ENCODE results near the gene GRID1.
A peak's percentile ranks its signal among the peaks of the same experiment; 100 is the strongest.

The GRID1 gene

GRCh38 chr10:86357041-86357440 lies 9.6 kb downstream of the GRID1 start:
- FAIRE-seq (no peak), DNase-seq (ENCODE audit: insufficient read length, low spot score) (no peak)
- TF ChIP-seq POU2F2 (IDR thresholded peaks at IDR 0.05; ENCODE audit: low read depth, low read length) (no peak), POLR2AphosphoS5 (IDR thresholded peaks at IDR 0.05; ENCODE audit: low read depth, low read length) (no peak), POLR2A (IDR thresholded peaks at IDR 0.05; ENCODE audit: low read depth, low read length) (no peak), PAX5 (IDR thresholded peaks at IDR 0.05; ENCODE audit: insufficient read depth, low read length, severe bottlenecking) (no peak), TAF1 (IDR thresholded peaks at IDR 0.05; ENCODE audit: low read depth, low read length) (no peak), SPI1 (IDR thresholded peaks at IDR 0.05; ENCODE audit: low read depth, low read length) (no peak)

- TF ChIP-seq TAF1 (IDR thresholded peaks at IDR 0.05; ENCODE audit: low read depth, low read length) (no peak), POLR2A (IDR thresholded peaks at IDR 0.05; ENCODE audit: low read depth, low read length) (no peak), PAX5 (IDR thresholded peaks at IDR 0.05; ENCODE audit: insufficient read depth, low read length, severe bottlenecking) (no peak), SPI1 (IDR thresholded peaks at IDR 0.05; ENCODE audit: low read depth, low read length) (no peak), POU2F2 (IDR thresholded peaks at IDR 0.05; ENCODE audit: low read depth, low read length) (no peak), POLR2AphosphoS5 (IDR thresholded peaks at IDR 0.05; ENCODE audit: low read depth, low read length) (no peak)
- FAIRE-seq (no peak), DNase-seq (ENCODE audit: insufficient read length, low spot score) (no peak)
These were observed 10.3 kb downstream of the GRID1 start for GRCh38 chr10:86356296-86356695.

- DNase-seq (ENCODE audit: insufficient read length, low spot score): no peak
- FAIRE-seq: peak; percentile 38
These were observed 11.0 kb downstream of the GRID1 start for GRCh38 chr10:86355571-86356038.

GRCh38 chr10:86354761-86355540 lies 11.6 kb downstream of the GRID1 start:
- DNase-seq (ENCODE audit: insufficient read length, low spot score) (no peak), FAIRE-seq (peak; percentile 23)
- TF ChIP-seq SPI1 (IDR thresholded peaks at IDR 0.05; ENCODE audit: low read depth, low read length) (peak; percentile 60), POLR2AphosphoS5 (IDR thresholded peaks at IDR 0.05; ENCODE audit: low read depth, low read length) (no peak)

More at GRCh38 chr10:86355571-86356038, 11.0 kb downstream of the GRID1 start:
- no peak for TF ChIP-seq POLR2A (IDR thresholded peaks at IDR 0.05; ENCODE audit: low read depth, low read length)
- TF ChIP-seq SPI1 (IDR thresholded peaks at IDR 0.05; ENCODE audit: low read depth, low read length): peak; percentile 46; the same call in 1 of the 2 replicates

- no peak for DNase-seq (ENCODE audit: insufficient read length, low spot score)
- FAIRE-seq: no peak
- no peak for TF ChIP-seq TAF1 (IDR thresholded peaks at IDR 0.05; ENCODE audit: low read depth, low read length)
- TF ChIP-seq PAX5 (IDR thresholded peaks at IDR 0.05; ENCODE audit: insufficient read depth, low read length, severe bottlenecking): no peak
- no peak for TF ChIP-seq POU2F2 (IDR thresholded peaks at IDR 0.05; ENCODE audit: low read depth, low read length)
- TF ChIP-seq SPI1 (IDR thresholded peaks at IDR 0.05; ENCODE audit: low read depth, low read length): no peak
- TF ChIP-seq POLR2AphosphoS5 (IDR thresholded peaks at IDR 0.05; ENCODE audit: low read depth, low read length): no peak
- TF ChIP-seq POLR2A (IDR thresholded peaks at IDR 0.05; ENCODE audit: low read depth, low read length): no peak
These were observed 12.8 kb downstream of the GRID1 start for GRCh38 chr10:86353506-86354485.

- no peak for FAIRE-seq
- no peak for DNase-seq (ENCODE audit: insufficient read length, low spot score)
- TF ChIP-seq PAX5 (IDR thresholded peaks at IDR 0.05; ENCODE audit: insufficient read depth, low read length, severe bottlenecking) (no peak), SPI1 (IDR thresholded peaks at IDR 0.05; ENCODE audit: low read depth, low read length) (no peak), TAF1 (IDR thresholded peaks at IDR 0.05; ENCODE audit: low read depth, low read length) (no peak), POLR2AphosphoS5 (IDR thresholded peaks at IDR 0.05; ENCODE audit: low read depth, low read length) (no peak), POLR2A (IDR thresholded peaks at IDR 0.05; ENCODE audit: low read depth, low read length) (no peak)
These were observed 15.7 kb downstream of the GRID1 start for GRCh38 chr10:86350897-86351296.

- DNase-seq (ENCODE audit: insufficient read length, low spot score): no peak
- FAIRE-seq: no peak
- TF ChIP-seq PAX5 (IDR thresholded peaks at IDR 0.05; ENCODE audit: insufficient read depth, low read length, severe bottlenecking): no peak
- no peak for TF ChIP-seq TAF1 (IDR thresholded peaks at IDR 0.05; ENCODE audit: low read depth, low read length)
- no peak for TF ChIP-seq SPI1 (IDR thresholded peaks at IDR 0.05; ENCODE audit: low read depth, low read length)
- no peak for TF ChIP-seq POLR2A (IDR thresholded peaks at IDR 0.05; ENCODE audit: low read depth, low read length)
- no peak for TF ChIP-seq POU2F2 (IDR thresholded peaks at IDR 0.05; ENCODE audit: low read depth, low read length)
- TF ChIP-seq POLR2AphosphoS5 (IDR thresholded peaks at IDR 0.05; ENCODE audit: low read depth, low read length): no peak
These were observed 16.5 kb downstream of the GRID1 start for GRCh38 chr10:86349940-86350630.

GRCh38 chr10:86349474-86349873 lies 17.1 kb downstream of the GRID1 start:
- FAIRE-seq (no peak), DNase-seq (ENCODE audit: insufficient read length, low spot score) (peak; percentile 42)
- no peak for TF ChIP-seq SPI1 (IDR thresholded peaks at IDR 0.05; ENCODE audit: low read depth, low read length)
- no peak for TF ChIP-seq POU2F2 (IDR thresholded peaks at IDR 0.05; ENCODE audit: low read depth, low read length)
- TF ChIP-seq TAF1 (IDR thresholded peaks at IDR 0.05; ENCODE audit: low read depth, low read length): no peak
- TF ChIP-seq PAX5 (IDR thresholded peaks at IDR 0.05; ENCODE audit: insufficient read depth, low read length, severe bottlenecking): no peak

Data from GM12891 (cell line).